MM.1S (cell line): ENCODE measurements around the gene DGKI.

Source experiments
- DNase-seq: peaks from one replicate; pipeline ENCODE4 v3.0.0-alpha.2; 2015
- H2AFZ ChIP-seq: fragments of 300-600 bp; sonication (generic); 2 replicates; pipeline ENCODE4 v1.6.0; 2016; ENCODE audit warnings: antibody characterized with exemption, low read length
- H3F3A ChIP-seq: fragments of 300-600 bp; sonication (generic); 2 replicates; pipeline ENCODE4 v1.6.1; 2016; ENCODE audit warnings: mild to moderate bottlenecking, antibody characterized with exemption, low read length, moderate library complexity, mixed read lengths; ENCODE audit not compliant: insufficient read depth
- H3K27ac ChIP-seq: fragments of 300-600 bp; sonication (generic); 2 replicates; pipeline ENCODE4 v1.5.1; 2016; ENCODE audit warnings: mild to moderate bottlenecking, low read length
- H3K27me3 ChIP-seq: fragments of 300-600 bp; sonication (generic); replicated peaks from 2 replicates; pipeline ENCODE4 v1.6.0; 2016; ENCODE audit warnings: low read length; ENCODE audit not compliant: insufficient read depth
- H3K36me3 ChIP-seq: fragments of 300-600 bp; sonication (generic); replicated peaks from 2 replicates; pipeline ENCODE4 v1.6.1; 2016; ENCODE audit warnings: mild to moderate bottlenecking, low read length, mixed read lengths; ENCODE audit not compliant: insufficient read depth
- H3K4me1 ChIP-seq: fragments of 300-600 bp; sonication (generic); 2 replicates; pipeline ENCODE4 v1.6.1; 2016; ENCODE audit warnings: low read length, mixed read lengths
- H3K4me2 ChIP-seq: fragments of 300-600 bp; sonication (generic); 2 replicates; pipeline ENCODE4 v1.6.0; 2016; ENCODE audit warnings: low read depth, low read length
- H3K4me3 ChIP-seq: fragments of 300-600 bp; sonication (generic); 2 replicates; pipeline ENCODE4 v1.5.1; 2016; ENCODE audit warnings: low read length, mixed read lengths
- H3K79me2 ChIP-seq: fragments of 300-600 bp; sonication (generic); 2 replicates; pipeline ENCODE4 v1.6.1; 2016; ENCODE audit warnings: mixed run types, low read length, mixed read lengths
- H3K9ac ChIP-seq: fragments of 300-600 bp; sonication (generic); 2 replicates; pipeline ENCODE4 v1.6.1; 2016; ENCODE audit warnings: low read length, mixed read lengths
- H3K9me2 ChIP-seq: fragments of 300-600 bp; sonication (generic); replicated peaks from 2 replicates; pipeline ENCODE4 v1.6.1; 2016; ENCODE audit warnings: mild to moderate bottlenecking, low read length, mixed read lengths; ENCODE audit not compliant: insufficient read depth
- H3K9me3 ChIP-seq: fragments of 300-600 bp; sonication (generic); replicated peaks from 2 replicates; pipeline ENCODE4 v1.6.1; 2016; ENCODE audit warnings: mild to moderate bottlenecking, low read length, mixed read lengths; ENCODE audit not compliant: insufficient read depth
- H4K20me1 ChIP-seq: fragments of 300-600 bp; sonication (generic); 2 replicates; pipeline ENCODE4 v1.6.1; 2016; ENCODE audit warnings: mild to moderate bottlenecking, low read length, moderate library complexity, mixed read lengths; ENCODE audit not compliant: insufficient read depth
- EZH2 ChIP-seq: fragments of 300-600 bp; sonication (generic); optimal IDR thresholded peaks from 2 replicates; pipeline ENCODE3; 2017; ENCODE audit warnings: low read depth, mild to moderate bottlenecking, antibody characterized with exemption, low read length, mixed read lengths

Gene DGKI

DNA sequence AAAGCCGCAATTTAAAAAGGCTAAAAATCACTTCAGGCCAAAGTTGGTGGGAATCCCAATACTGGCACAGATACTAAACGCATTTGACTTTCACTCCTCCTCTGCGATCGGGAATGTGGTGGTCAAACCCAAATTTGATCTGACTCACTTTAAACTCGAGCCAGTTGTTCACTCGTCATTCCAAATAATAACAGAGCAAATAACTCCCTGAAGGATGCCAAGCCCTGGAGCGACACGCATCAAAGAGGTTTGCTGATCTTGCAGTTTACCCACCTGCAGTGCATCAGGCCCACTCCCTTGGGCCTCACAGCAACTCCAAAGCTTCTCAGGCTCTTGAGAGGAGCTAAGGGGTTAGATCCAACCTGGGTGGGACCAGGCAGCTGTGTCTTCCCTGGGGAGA, 515.4 kb downstream of the DGKI start:
- Histone ChIP-seq H3K4me2 (no peak overlapping the region), H2AFZ (no peak overlapping the region), H3K27me3 (no peaks in the 10 kb centered on the region), H3F3A (no peaks in the 10 kb centered on the region), H3K27ac (no peak overlapping the region), H3K9ac (no peak overlapping the region), H3K9me2 (no peaks in the 10 kb centered on the region), H4K20me1 (no peaks in the 10 kb centered on the region), H3K79me2 (no peaks in the 10 kb centered on the region), H3K4me1 (no peaks in the 10 kb centered on the region), H3K9me3 (no peaks in the 10 kb centered on the region; the same call in 1 of the 2 replicates), H3K4me3 (no peak overlapping the region), H3K36me3 (no peaks in the 10 kb centered on the region)
- no peak for DNase-seq
- no peak for TF ChIP-seq EZH2
